Astrocyte (in vitro differentiated cells and primary cell): ENCODE results near the gene ZNF628. TPM values are rescaled to one million over a fixed set of nuclear protein-coding genes. Genes with fewer than 3 reads are reported as not detected.

ENCODE experiments used
- DNase-seq: peaks from one replicate; pipeline ENCODE4 v3.0.0-alpha.2; 2010; ENCODE audit warnings: low read depth
- FAIRE-seq: peaks from 2 replicates; lab custom pipeline; 2011; peaks lifted over from hg19 to GRCh38; lab: Jason Lieb, UNC
- H2AFZ ChIP-seq: 2 replicates; pipeline ENCODE4 v1.6.0; 2012; ENCODE audit warnings: low read depth, low read length, inconsistent platforms
- H3K27ac ChIP-seq: 2 replicates; pipeline ENCODE4 v1.5.1; 2011; ENCODE audit warnings: low read depth, low read length, inconsistent platforms
- H3K27me3 ChIP-seq: 2 replicates; pipeline ENCODE4 v1.6.0; 2011; ENCODE audit warnings: low read length, inconsistent platforms; ENCODE audit not compliant: insufficient read depth
- H3K36me3 ChIP-seq: 2 replicates; pipeline ENCODE4 v1.5.1; 2011; ENCODE audit warnings: low read length, inconsistent platforms; ENCODE audit not compliant: insufficient read depth
- H3K4me1 ChIP-seq: 2 replicates; pipeline ENCODE4 v1.5.1; 2011; ENCODE audit warnings: low read length, inconsistent platforms; ENCODE audit not compliant: insufficient read depth
- H3K4me2 ChIP-seq: 2 replicates; pipeline ENCODE4 v1.6.0; 2012; ENCODE audit warnings: low read length, inconsistent platforms
- H3K4me3 ChIP-seq: 2 replicates; pipeline ENCODE4 v1.5.1; 2011; ENCODE audit warnings: low read depth, mild to moderate bottlenecking, low read length, inconsistent platforms; ENCODE audit not compliant: insufficient read depth
- H3K79me2 ChIP-seq: 2 replicates; pipeline ENCODE4 v1.6.0; 2012; ENCODE audit warnings: mild to moderate bottlenecking, low read length, inconsistent platforms; ENCODE audit not compliant: insufficient read depth
- H3K9ac ChIP-seq: 2 replicates; pipeline ENCODE4 v1.6.0; 2012; ENCODE audit warnings: mild to moderate bottlenecking, low read length, inconsistent platforms
- H3K9me3 ChIP-seq: 2 replicates; pipeline ENCODE4 v1.5.1; 2012; ENCODE audit warnings: low read depth, mild to moderate bottlenecking, low read length, inconsistent platforms; ENCODE audit not compliant: insufficient read depth
- H4K20me1 ChIP-seq: 2 replicates; pipeline ENCODE4 v1.6.0; 2012; ENCODE audit warnings: low read length, inconsistent platforms; ENCODE audit not compliant: insufficient read depth
- H3K27ac Mint-ChIP-seq: one replicate; pipeline ENCODE4 v1.8.0; 2021; ENCODE audit warnings: mild to moderate bottlenecking, mixed read lengths; ENCODE audit not compliant: unreplicated experiment
- H3K27me3 Mint-ChIP-seq: one replicate; pipeline ENCODE4 v1.8.0; 2021; ENCODE audit warnings: low read depth, mixed read lengths; ENCODE audit not compliant: unreplicated experiment
- H3K36me3 Mint-ChIP-seq: one replicate; pipeline ENCODE4 v1.8.0; 2021; ENCODE audit warnings: low read depth, mixed read lengths; ENCODE audit not compliant: unreplicated experiment
- H3K4me1 Mint-ChIP-seq: one replicate; pipeline ENCODE4 v1.8.0; 2021; ENCODE audit warnings: low read depth, mixed read lengths; ENCODE audit not compliant: unreplicated experiment
- H3K4me3 Mint-ChIP-seq: one replicate; pipeline ENCODE4 v1.8.0; 2021; ENCODE audit warnings: mild to moderate bottlenecking, moderate library complexity, mixed read lengths; ENCODE audit not compliant: unreplicated experiment
- H3K9me3 Mint-ChIP-seq: one replicate; pipeline ENCODE4 v1.8.0; 2021; ENCODE audit warnings: mild to moderate bottlenecking, mixed read lengths; ENCODE audit not compliant: unreplicated experiment
- CTCF ChIP-seq: IDR thresholded peaks from 2 replicates; pipeline ENCODE4 v1.5.1; 2011; ENCODE audit warnings: low read depth, mild to moderate bottlenecking, inconsistent platforms, low read length, moderate library complexity; ENCODE audit not compliant: insufficient read depth
- EZH2 ChIP-seq: IDR thresholded peaks from 2 replicates; pipeline ENCODE4 v1.6.1; 2012; ENCODE audit warnings: mild to moderate bottlenecking, low read length, inconsistent platforms; ENCODE audit not compliant: insufficient read depth
- total RNA-seq: library from RNA; stranded (reverse); gene quantifications from 2 replicates; pipeline ENCODE4 v1.2.1, GENCODE V29; 2021

Gene ZNF628
- total RNA-seq, 1 donor from 2014 or later = 9.9 TPM

GRCh38 chr19:55435020-55435419 is 41.4 kb upstream of the ZNF628 start:
- Mint-ChIP-seq H3K27me3 (peaks cover 40% of the 10 kb centered on the region), H3K4me3 (no peak overlapping the region), H3K9me3 (peaks cover 11% of the 10 kb centered on the region), H3K4me1 (no peaks in the 10 kb centered on the region), H3K27ac (no peak overlapping the region), H3K36me3 (no peaks in the 10 kb centered on the region)
- H3K9ac ChIP-seq = no peak overlapping the region
- H3K79me2 ChIP-seq = no peaks in the 10 kb centered on the region
- no peak overlapping the region for H3K4me3 ChIP-seq
- no peak overlapping the region for H3K27ac ChIP-seq
- no peaks in the 10 kb centered on the region for H4K20me1 ChIP-seq
- TF ChIP-seq EZH2 = no peak
- no peak for TF ChIP-seq CTCF
- H3K27me3 ChIP-seq = peaks cover 20% of the 10 kb centered on the region
- no peak overlapping the region for H2AFZ ChIP-seq
- H3K4me2 ChIP-seq = no peak overlapping the region
- H3K9me3 ChIP-seq = peaks cover 11% of the 10 kb centered on the region
- FAIRE-seq (peak; percentile 20), DNase-seq (no peak)
- no peaks in the 10 kb centered on the region for H3K36me3 ChIP-seq
- no peaks in the 10 kb centered on the region for H3K4me1 ChIP-seq

GRCh38 chr19:55436847-55437246 is 39.6 kb upstream of the ZNF628 start:
- Mint-ChIP-seq H3K4me3 (no peak overlapping the region), H3K9me3 (peaks cover 10% of the 10 kb centered on the region), H3K36me3 (no peaks in the 10 kb centered on the region), H3K27me3 (peaks cover 47% of the 10 kb centered on the region), H3K27ac (no peak overlapping the region), H3K4me1 (no peaks in the 10 kb centered on the region)
- Histone ChIP-seq H3K27ac (no peak overlapping the region), H3K79me2 (no peaks in the 10 kb centered on the region), H3K4me2 (no peak overlapping the region), H2AFZ (no peak overlapping the region), H3K9ac (no peak overlapping the region), H3K36me3 (no peaks in the 10 kb centered on the region), H3K4me3 (no peak overlapping the region), H3K4me1 (no peaks in the 10 kb centered on the region), H3K27me3 (peaks cover 36% of the 10 kb centered on the region), H3K9me3 (peaks cover 11% of the 10 kb centered on the region), H4K20me1 (no peaks in the 10 kb centered on the region)
- no peak for FAIRE-seq
- TF ChIP-seq CTCF = no peak
- no peak for TF ChIP-seq EZH2
- no peak for DNase-seq

GRCh38 chr19:55437410-55437809 is 39.0 kb upstream of the ZNF628 start:
- no peak overlapping the region for H3K27ac Mint-ChIP-seq
- peaks cover 8% of the 10 kb centered on the region for H3K9me3 ChIP-seq
- H4K20me1 ChIP-seq = no peaks in the 10 kb centered on the region
- no peak overlapping the region for H3K4me2 ChIP-seq
- H3K4me3 ChIP-seq = no peak overlapping the region
- no peak overlapping the region for H3K27ac ChIP-seq
- no peaks in the 10 kb centered on the region for H3K36me3 ChIP-seq
- H2AFZ ChIP-seq = no peak overlapping the region
- H3K4me1 Mint-ChIP-seq = no peaks in the 10 kb centered on the region
- H3K4me1 ChIP-seq = no peaks in the 10 kb centered on the region
- H3K9ac ChIP-seq = no peak overlapping the region
- peaks cover 45% of the 10 kb centered on the region for H3K27me3 Mint-ChIP-seq
- H3K4me3 Mint-ChIP-seq = peak overlapping the region; percentile 45
- H3K9me3 Mint-ChIP-seq = peaks cover 10% of the 10 kb centered on the region
- no peaks in the 10 kb centered on the region for H3K36me3 Mint-ChIP-seq
- H3K79me2 ChIP-seq = no peaks in the 10 kb centered on the region
- FAIRE-seq = no peak
- H3K27me3 ChIP-seq = peaks cover 35% of the 10 kb centered on the region
- peak; percentile 31 for DNase-seq
- TF ChIP-seq EZH2 (no peak), CTCF (no peak)
